GM23338 (cell line): ENCODE measurements around the gene OR2J2. TPM values are rescaled to one million over a fixed set of nuclear protein-coding genes. Genes with fewer than 3 reads are reported as not detected.

Experiments used
- ATAC-seq: fragments of 200-7000 bp; cut with Tn5 transposase; 3 replicates; pipeline ENCODE4 v1.9.1; 2020
- DNase-seq: peaks from one replicate; pipeline ENCODE4 v3.0.0-alpha.2; 2015; ENCODE audit warnings: low spot score
- H2AFZ ChIP-seq: fragments of 200-600 bp; sonication (generic); 2 replicates; pipeline ENCODE4 v1.8.0; 2016; ENCODE audit warnings: antibody characterized with exemption, mild to moderate bottlenecking, moderate library complexity
- H3F3A ChIP-seq: fragments of 200-600 bp; sonication (generic); replicated peaks from 2 replicates; pipeline ENCODE4 v1.8.0; 2017; ENCODE audit warnings: antibody characterized with exemption, mixed run types, low read depth
- H3K27ac ChIP-seq: fragments of 200-600 bp; sonication (generic); 2 replicates; pipeline ENCODE4 v1.6.1; 2016; ENCODE audit warnings: low read depth
- H3K27me3 ChIP-seq: fragments of 200-600 bp; sonication (generic); 2 replicates; pipeline ENCODE4 v1.8.0; 2016; ENCODE audit warnings: mild to moderate bottlenecking, mixed run types, moderate library complexity; ENCODE audit not compliant: insufficient read depth
- H3K36me3 ChIP-seq: fragments of 200-600 bp; sonication (generic); 2 replicates; pipeline ENCODE4 v1.8.0; 2016; ENCODE audit warnings: mild to moderate bottlenecking; ENCODE audit not compliant: insufficient read depth
- H3K4me1 ChIP-seq: fragments of 200-600 bp; sonication (generic); 2 replicates; pipeline ENCODE4 v1.8.0; 2016; ENCODE audit warnings: mild to moderate bottlenecking, moderate library complexity; ENCODE audit not compliant: insufficient read depth
- H3K4me2 ChIP-seq: fragments of 200-600 bp; sonication (generic); 2 replicates; pipeline ENCODE4 v1.7.1; 2017; ENCODE audit warnings: mixed run types
- H3K4me3 ChIP-seq: fragments of 200-600 bp; sonication (generic); 2 replicates; pipeline ENCODE4 v1.6.1; 2016; ENCODE audit warnings: mixed run types
- H3K79me2 ChIP-seq: fragments of 200-600 bp; sonication (generic); replicated peaks from 2 replicates; pipeline ENCODE4 v1.8.0; 2017; ENCODE audit warnings: mild to moderate bottlenecking; ENCODE audit not compliant: insufficient read depth
- H3K9me2 ChIP-seq: fragments of 200-600 bp; sonication (generic); 2 replicates; pipeline ENCODE4 v1.8.0; 2017; ENCODE audit not compliant: insufficient read depth
- H4K20me1 ChIP-seq: fragments of 200-600 bp; sonication (generic); replicated peaks from 2 replicates; pipeline ENCODE4 v1.8.0; 2017; ENCODE audit warnings: mild to moderate bottlenecking; ENCODE audit not compliant: insufficient read depth
- H3K27ac Mint-ChIP-seq: 2 replicates; pipeline ENCODE4 v1.8.0; 2020; ENCODE audit warnings: inconsistent platforms, mild to moderate bottlenecking, moderate library complexity, mixed read lengths
- H3K27me3 Mint-ChIP-seq: 3 replicates; pipeline ENCODE4 v1.8.0; 2022; ENCODE audit warnings: low read depth, mild to moderate bottlenecking, moderate library complexity, mixed read lengths, inconsistent platforms; ENCODE audit not compliant: insufficient read depth, poor library complexity
- H3K36me3 Mint-ChIP-seq: 3 replicates; pipeline ENCODE4 v1.8.0; 2021; ENCODE audit warnings: low read depth, mild to moderate bottlenecking, inconsistent platforms, moderate library complexity, mixed read lengths
- H3K4me1 Mint-ChIP-seq: 3 replicates; pipeline ENCODE4 v1.8.0; 2020; ENCODE audit warnings: mild to moderate bottlenecking, inconsistent platforms, mixed read lengths
- H3K4me3 Mint-ChIP-seq: 3 replicates; pipeline ENCODE4 v1.8.0; 2021; ENCODE audit warnings: moderate library complexity, mild to moderate bottlenecking, inconsistent platforms, mixed read lengths
- H3K9me3 Mint-ChIP-seq: 3 replicates; pipeline ENCODE4 v1.8.0; 2020; ENCODE audit warnings: moderate library complexity, mild to moderate bottlenecking, inconsistent platforms, mixed read lengths
- CREB1 ChIP-seq: fragments of 250-450 bp; sonication (Bioruptor Pico); IDR thresholded peaks from 2 replicates; pipeline ENCODE4 v1.5.0; 2020; ENCODE audit warnings: low read depth, mild to moderate bottlenecking, moderate library complexity
- EZH2phosphoT487 ChIP-seq: fragments of 200-600 bp; sonication (generic); IDR thresholded peaks from one replicate; pipeline ENCODE4 v1.8.1; 2018; ENCODE audit warnings: antibody characterized with exemption; ENCODE audit not compliant: unreplicated experiment
- JUNB ChIP-seq: IDR thresholded peaks from one replicate; pipeline ENCODE4 v1.6.1; 2016; ENCODE audit warnings: antibody characterized with exemption; ENCODE audit not compliant: unreplicated experiment
- NANOG ChIP-seq: IDR thresholded peaks from 2 replicates; pipeline ENCODE4 v1.6.1; 2016; ENCODE audit warnings: antibody characterized with exemption, borderline replicate concordance
- POLR2AphosphoS5 ChIP-seq: IDR thresholded peaks from 2 replicates; pipeline ENCODE4 v1.6.1; 2016; ENCODE audit warnings: antibody characterized with exemption, low read depth
- STAT1 ChIP-seq: IDR thresholded peaks from one replicate; pipeline ENCODE4 v1.6.1; 2016; ENCODE audit warnings: antibody characterized with exemption; ENCODE audit not compliant: unreplicated experiment
- ZNF114 ChIP-seq: fragments of 250-450 bp; sonication (Bioruptor Pico); IDR thresholded peaks from 2 replicates; pipeline ENCODE4 v1.5.0; 2020; ENCODE audit warnings: mild to moderate bottlenecking, moderate library complexity
- ZNF331 ChIP-seq: fragments of 250-450 bp; sonication (Bioruptor Pico); IDR thresholded peaks from 2 replicates; pipeline ENCODE4 v1.5.0; 2020; ENCODE audit warnings: low read depth, mild to moderate bottlenecking, moderate library complexity
- polyA plus RNA-seq: library from polyadenylated mRNA; unstranded; fragments of >200 nt; fragmentation: Nextera tagmentation; extraction: Ambion mirVana; gene quantifications from 2 replicates; pipeline ENCODE4 v1.2.1, GENCODE V29; 2016
- total RNA-seq: library from RNA; depleted of rRNA; stranded (reverse); fragments of >200 nt; shearing (Covaris generic); gene quantifications from 2 replicates; pipeline ENCODE4 v1.2.3, GENCODE V29; 2014
- TF ChIP-seq, protein P1 (sequence below): fragments of 250-450 bp; sonication (Bioruptor Pico); IDR thresholded peaks from 2 replicates; pipeline ENCODE4 v1.5.0; 2020; ENCODE audit warnings: mild to moderate bottlenecking, moderate library complexity
- TF ChIP-seq, protein P2 (sequence below): IDR thresholded peaks from 2 replicates; pipeline ENCODE4 v1.6.1; 2016; ENCODE audit warnings: antibody characterized with exemption

OR2J2 gene
- total and polyA plus RNA-seq, 2 experiments from 2014 or later, result not detected

DNA sequence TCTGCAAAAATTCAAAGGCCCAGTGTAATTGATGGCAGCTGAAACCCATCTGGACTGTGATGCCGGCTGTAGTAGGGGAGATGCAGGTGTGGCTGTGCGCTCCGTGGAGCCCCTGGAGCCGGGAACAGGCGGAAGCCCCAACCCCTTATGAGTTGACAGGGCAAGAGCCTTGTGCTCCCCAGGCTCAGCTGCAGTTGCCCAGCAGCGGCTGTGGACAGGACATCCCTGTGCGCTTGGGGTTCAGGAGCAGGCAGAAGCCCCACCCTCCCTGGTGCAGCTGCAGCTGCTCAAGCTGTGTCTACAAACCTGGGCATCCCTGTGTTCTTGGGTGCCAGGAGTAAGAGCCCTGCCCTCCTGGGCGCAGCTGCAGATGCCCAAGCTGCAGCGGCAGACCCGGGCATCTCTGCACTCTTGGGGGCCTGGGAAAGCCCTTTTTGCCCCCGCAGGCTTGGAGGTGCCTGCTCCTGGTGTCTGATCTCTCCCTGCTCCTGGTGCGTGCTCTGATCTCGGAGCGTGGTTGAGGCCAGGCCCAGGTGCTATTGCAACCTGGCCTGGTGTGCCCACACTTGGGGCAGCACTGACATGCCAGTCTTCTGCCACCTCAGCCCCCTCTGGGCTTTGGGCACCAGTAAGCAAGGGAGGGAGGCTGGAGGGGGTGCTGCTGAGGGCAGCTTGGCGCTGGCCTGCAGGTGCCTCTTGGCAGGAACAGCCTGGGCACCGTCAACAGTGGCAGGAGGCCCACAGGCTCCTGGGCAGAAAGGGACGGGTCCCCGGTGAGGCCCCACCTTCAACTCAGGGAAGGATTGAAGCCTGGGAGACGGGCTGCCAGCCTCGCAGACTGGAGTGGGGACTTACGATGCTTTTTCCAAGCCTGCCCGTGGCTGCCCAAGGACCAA is 30.3 kb downstream of the OR2J2 start:
- TF ChIP-seq ZNF331 (CRISPR knock-in tag) (no peak), NANOG (no peak), EZH2phosphoT487 (no peak), JUNB (no peak), CREB1 (CRISPR knock-in tag) (no peak), ZNF114 (CRISPR knock-in tag) (no peak), POLR2AphosphoS5 (no peak), STAT1 (no peak)
- TF ChIP-seq, protein P1, sequence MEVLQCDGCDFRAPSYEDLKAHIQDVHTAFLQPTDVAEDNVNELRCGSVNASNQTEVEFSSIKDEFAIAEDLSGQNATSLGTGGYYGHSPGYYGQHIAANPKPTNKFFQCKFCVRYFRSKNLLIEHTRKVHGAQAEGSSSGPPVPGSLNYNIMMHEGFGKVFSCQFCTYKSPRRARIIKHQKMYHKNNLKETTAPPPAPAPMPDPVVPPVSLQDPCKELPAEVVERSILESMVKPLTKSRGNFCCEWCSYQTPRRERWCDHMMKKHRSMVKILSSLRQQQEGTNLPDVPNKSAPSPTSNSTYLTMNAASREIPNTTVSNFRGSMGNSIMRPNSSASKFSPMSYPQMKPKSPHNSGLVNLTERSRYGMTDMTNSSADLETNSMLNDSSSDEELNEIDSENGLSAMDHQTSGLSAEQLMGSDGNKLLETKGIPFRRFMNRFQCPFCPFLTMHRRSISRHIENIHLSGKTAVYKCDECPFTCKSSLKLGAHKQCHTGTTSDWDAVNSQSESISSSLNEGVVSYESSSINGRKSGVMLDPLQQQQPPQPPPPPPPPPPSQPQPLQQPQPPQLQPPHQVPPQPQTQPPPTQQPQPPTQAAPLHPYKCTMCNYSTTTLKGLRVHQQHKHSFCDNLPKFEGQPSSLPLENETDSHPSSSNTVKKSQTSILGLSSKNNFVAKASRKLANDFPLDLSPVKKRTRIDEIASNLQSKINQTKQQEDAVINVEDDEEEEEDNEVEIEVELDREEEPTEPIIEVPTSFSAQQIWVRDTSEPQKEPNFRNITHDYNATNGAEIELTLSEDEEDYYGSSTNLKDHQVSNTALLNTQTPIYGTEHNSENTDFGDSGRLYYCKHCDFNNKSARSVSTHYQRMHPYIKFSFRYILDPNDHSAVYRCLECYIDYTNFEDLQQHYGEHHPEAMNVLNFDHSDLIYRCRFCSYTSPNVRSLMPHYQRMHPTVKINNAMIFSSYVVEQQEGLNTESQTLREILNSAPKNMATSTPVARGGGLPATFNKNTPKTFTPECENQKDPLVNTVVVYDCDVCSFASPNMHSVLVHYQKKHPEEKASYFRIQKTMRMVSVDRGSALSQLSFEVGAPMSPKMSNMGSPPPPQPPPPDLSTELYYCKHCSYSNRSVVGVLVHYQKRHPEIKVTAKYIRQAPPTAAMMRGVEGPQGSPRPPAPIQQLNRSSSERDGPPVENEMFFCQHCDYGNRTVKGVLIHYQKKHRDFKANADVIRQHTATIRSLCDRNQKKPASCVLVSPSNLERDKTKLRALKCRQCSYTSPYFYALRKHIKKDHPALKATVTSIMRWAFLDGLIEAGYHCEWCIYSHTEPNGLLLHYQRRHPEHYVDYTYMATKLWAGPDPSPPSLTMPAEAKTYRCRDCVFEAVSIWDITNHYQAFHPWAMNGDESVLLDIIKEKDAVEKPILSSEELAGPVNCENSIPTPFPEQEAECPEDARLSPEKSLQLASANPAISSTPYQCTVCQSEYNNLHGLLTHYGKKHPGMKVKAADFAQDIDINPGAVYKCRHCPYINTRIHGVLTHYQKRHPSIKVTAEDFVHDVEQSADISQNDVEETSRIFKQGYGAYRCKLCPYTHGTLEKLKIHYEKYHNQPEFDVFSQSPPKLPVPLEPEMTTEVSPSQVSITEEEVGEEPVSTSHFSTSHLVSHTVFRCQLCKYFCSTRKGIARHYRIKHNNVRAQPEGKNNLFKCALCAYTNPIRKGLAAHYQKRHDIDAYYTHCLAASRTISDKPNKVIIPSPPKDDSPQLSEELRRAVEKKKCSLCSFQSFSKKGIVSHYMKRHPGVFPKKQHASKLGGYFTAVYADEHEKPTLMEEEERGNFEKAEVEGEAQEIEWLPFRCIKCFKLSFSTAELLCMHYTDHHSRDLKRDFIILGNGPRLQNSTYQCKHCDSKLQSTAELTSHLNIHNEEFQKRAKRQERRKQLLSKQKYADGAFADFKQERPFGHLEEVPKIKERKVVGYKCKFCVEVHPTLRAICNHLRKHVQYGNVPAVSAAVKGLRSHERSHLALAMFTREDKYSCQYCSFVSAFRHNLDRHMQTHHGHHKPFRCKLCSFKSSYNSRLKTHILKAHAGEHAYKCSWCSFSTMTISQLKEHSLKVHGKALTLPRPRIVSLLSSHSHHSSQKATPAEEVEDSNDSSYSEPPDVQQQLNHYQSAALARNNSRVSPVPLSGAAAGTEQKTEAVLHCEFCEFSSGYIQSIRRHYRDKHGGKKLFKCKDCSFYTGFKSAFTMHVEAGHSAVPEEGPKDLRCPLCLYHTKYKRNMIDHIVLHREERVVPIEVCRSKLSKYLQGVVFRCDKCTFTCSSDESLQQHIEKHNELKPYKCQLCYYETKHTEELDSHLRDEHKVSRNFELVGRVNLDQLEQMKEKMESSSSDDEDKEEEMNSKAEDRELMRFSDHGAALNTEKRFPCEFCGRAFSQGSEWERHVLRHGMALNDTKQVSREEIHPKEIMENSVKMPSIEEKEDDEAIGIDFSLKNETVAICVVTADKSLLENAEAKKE (CRISPR knock-in tag), result no peak
- TF ChIP-seq, protein P2, sequence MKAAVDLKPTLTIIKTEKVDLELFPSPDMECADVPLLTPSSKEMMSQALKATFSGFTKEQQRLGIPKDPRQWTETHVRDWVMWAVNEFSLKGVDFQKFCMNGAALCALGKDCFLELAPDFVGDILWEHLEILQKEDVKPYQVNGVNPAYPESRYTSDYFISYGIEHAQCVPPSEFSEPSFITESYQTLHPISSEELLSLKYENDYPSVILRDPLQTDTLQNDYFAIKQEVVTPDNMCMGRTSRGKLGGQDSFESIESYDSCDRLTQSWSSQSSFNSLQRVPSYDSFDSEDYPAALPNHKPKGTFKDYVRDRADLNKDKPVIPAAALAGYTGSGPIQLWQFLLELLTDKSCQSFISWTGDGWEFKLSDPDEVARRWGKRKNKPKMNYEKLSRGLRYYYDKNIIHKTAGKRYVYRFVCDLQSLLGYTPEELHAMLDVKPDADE, result no peak
- H3K27ac ChIP-seq, result no peak overlapping the region
- no peak overlapping the region for H3K4me3 ChIP-seq
- H3K27me3 ChIP-seq, result no peaks in the 10 kb centered on the region
- Mint-ChIP-seq H3K36me3 (0 out of 3 replicates have a peak, but pooled peaks cover 5% of the 10 kb centered on the region), H3K27me3 (peaks cover 3% of the 10 kb centered on the region), H3K4me1 (no peaks in the 10 kb centered on the region), H3K9me3 (peaks cover 16% of the 10 kb centered on the region), H3K27ac (no peak overlapping the region), H3K4me3 (no peak overlapping the region)
- H3K9me2 ChIP-seq, result no peaks in the 10 kb centered on the region
- H3F3A ChIP-seq, result no peaks in the 10 kb centered on the region
- H3K4me1 ChIP-seq, result no peaks in the 10 kb centered on the region
- ATAC-seq (no peak), DNase-seq (no peak)
- H3K4me2 ChIP-seq, result no peak overlapping the region
- no peaks in the 10 kb centered on the region for H4K20me1 ChIP-seq
- no peaks in the 10 kb centered on the region for H3K79me2 ChIP-seq
- no peak overlapping the region for H2AFZ ChIP-seq
- no peaks in the 10 kb centered on the region for H3K36me3 ChIP-seq
